Stimulated activated CD8-positive, alpha-beta memory T cell treated with anti-CD3 and anti-CD28 coated beads, Interleukin-15, amount 100 ng/mL, for 48 hours (primary cell): Measurements from ENCODE around the gene MAGT1.
A peak's percentile ranks its signal among the peaks of the same experiment; 100 is the strongest.
"Not testable (repeated sequence)": the region's sequence is repeated elsewhere in the genome, so short reads cannot be mapped to it uniquely, and the experiment has no call there.

Experiments
- DNase-seq, 2 donors: peaks; one replicate each; pipeline ENCODE4 v3.0.0-alpha.2; 2020; ENCODE audit warnings: low read depth in 2 of 2

The MAGT1 gene

DNA sequence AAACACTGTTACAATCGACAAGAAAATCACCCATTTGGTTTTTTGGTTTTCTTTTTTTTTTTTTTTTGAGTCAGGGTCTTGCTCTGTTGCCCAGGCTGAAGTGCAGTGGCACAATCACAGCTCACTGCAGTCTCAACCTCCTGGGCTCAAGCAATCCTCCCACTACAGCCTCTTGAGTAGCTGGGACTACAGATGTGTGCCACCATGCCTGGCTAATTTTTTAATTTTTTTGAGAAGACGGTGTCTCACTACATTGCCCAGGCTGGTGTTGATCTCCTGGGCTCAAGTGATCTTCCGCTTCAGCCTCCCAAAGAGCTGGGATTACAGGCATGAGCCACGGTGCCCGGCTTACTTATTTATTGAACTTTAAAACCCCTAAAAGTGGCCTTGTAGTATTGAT is 63.7 kb downstream of the MAGT1 start:
- not testable (repeated sequence) for DNase-seq

DNA sequence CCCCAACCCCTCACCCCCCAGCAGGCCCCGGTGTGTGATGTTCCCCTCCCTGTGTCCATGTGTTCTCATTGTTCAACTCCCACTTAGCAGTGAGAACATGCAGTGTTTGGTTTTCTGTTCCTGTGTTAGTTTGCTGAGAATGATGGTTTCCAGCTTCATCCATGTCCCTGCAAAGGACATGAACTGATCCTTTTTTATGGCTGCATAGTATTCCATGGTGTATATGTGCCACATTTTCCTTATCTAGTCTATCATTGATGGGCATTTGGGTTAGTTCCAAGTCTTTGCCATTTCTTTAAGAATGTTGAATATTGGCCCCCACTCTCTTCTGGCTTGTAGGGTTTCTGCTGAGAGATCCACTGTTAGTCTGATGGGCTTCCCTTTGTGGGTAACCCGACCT is 73.2 kb downstream of the MAGT1 start:
- DNase-seq = not testable (repeated sequence)

DNA sequence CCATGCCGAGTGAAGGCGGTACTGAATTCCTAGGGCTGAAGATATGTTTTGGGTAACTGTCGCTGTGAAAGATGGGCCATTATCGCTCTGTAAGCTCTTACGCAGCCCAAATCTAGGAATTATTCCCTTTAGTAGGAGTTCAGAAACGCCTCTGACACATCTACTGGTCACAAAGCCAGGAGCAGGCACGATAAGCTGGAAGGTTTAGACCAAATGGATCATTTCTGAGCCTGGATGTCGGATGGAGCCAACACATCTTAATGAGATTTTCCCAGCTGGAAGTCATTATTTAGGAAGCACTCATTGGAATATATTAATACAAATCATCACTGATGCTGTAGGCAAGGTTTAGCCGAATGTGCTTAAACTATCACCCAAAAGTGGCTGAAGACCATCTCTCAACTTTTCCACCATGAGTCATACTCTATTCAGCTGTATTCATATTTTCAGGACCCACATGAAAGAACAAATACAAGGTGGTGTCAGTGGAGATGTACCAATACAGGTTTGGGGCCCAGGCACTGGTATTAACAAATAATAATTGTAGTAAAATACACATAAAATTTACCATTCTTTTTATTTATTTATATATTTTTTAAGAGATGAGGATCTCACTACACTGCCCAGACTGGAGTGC is 75.0 kb downstream of the MAGT1 start:
- no peak for DNase-seq

DNA sequence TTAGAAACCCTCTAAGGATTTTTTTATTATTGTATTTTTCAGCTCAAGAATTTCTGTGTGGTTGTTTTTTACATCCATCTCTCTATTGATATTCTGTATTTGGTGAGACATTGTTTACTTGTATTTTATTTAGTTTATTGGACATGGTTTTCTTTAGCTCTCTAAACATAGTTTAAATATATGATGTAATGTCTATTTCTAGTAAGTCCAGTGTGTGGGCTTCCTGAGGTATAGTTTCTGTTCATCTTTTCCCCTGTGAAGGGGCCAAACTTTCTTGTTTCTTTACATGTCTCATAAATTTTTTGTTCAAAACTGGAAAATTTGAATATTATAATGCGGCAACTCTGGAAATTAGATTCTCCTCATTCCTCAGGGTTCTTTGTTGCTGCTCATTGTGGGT is 81.0 kb downstream of the MAGT1 start:
- no peak for DNase-seq

DNA sequence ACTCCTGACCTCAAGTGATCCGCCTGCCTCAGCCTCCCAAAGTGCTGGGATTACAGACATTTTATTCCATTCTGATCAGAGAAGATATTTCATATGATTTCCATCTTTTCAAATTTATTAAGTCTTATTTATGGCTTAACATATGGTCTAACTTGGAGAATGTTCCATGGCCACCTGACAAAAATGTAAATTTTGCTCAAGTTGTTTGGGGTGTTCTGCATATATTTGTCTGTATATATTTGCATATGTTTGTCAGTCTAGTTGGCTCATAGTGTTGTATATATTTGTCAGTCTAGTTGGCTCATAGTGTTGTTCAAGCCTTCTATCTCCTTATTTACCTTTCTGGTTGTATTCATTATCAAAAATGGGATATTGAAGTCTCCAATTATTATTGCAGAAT is 93.0 kb downstream of the MAGT1 start:
- DNase-seq = no peak

DNA sequence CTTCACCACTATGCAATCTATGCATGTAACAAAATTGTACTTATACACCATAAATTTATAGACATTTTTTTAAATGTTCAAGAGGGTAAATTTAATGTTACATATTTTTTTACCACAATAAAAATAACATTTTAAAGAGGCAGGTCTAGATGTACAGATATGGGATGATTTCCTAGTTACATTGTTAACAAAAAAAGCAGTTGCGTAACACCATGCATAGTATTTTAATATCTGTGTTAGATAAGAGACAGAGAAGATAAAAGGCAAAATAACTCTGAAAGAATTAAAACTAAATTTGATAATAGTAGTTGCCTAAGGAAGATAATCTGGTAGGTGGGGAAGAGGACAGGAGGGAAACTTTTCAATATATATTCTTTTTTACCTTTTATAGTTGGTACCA is 100.1 kb downstream of the MAGT1 start:
- DNase-seq = no peak

DNA sequence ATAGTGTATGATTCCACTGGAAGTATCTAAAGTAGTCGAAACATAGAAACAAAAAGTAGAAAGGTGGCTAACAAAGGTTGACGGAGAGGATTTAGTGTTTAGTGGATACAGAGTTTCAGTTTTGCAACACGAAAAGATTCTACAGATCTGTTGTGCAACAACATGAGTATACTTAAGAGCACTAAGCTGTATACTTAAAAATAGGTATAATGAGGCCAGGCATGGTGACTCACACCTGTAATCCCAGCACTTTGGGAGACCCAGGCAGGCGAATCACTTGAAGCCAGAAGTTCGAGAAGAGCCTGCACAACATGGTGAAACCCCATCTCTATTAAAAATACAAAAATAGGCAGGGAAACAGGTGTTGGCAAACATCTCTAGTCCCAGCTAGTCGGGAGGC is 101.3 kb downstream of the MAGT1 start:
- DNase-seq = no peak

DNA sequence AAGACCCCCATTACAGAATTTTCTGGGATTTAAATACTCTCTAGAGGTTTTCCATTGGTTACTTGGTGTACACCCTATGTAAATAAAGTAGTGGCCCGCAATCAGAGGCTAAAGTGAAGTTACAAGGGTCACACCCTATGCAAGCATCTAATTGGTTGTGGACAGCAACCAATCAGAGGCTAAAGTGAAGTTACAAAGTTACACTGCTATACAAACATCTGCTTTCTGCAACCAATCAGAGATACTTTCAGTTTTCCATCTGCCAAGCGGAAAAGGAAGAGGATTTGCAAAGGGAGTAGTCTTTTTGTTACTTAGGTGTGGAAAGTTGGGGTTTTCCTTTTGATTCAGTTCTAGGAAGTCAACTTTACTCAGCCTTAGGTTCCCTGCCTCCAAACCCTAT is 107.2 kb downstream of the MAGT1 start:
- no peak for DNase-seq

DNA sequence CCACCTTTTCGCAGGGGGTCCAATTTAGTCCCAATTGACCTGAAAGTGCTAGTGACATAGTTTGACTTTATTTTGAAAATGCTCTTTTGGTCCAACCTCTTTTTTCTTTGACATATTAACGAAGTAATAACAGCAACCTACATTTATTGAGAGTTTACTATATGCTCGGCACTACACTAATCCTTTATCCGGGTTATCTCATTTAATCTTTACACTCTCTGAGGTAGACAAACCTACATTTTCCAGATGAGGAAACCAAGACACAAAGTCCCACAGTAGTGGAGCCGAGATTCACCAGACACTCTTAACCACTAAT is 108.9 kb downstream of the MAGT1 start:
- DNase-seq = no peak

DNA sequence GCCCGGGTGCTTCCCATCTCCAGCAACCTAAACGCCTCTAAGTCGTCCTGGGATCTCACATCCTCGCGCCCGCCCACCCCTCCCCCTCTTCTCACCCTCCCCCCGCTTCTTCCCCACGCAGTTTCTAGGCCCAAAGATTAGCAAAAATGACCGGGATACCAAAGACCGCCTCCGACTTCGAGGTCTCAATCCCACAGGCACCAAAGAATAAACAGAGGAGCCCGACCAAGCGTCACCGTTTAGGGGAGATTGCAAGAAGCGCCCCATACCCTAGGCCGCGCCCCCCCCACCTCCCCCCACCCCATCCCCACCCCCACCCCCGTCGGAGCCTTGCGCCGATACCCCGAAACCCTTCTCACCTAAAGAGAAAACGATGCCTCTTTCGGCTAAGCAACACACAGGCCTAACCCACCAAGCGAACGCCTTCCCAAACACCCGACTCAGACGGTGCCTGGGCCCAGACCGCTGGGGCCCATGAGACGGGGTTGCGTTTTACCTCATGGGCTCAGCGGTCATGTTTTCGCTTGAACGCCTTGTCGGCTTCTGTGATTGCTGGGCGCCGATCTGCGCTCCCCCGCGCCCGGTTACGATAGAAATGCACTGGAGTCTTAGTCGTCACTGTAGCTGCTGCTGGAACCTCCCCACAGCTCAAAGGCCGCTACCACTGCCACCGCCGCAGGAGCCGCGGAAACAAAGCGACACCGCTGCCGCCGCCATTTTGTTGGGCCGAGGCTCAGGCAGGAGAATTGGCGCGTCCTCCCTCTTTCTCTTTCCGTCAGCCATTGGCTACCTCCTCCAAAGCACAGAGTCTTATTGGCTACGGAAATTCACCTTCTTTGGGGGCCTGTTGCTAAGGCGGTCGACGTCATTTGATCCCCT is 109.5 kb downstream of the MAGT1 start, which contains the start of gene ATRX:
TSS of gene ATRX (minus strand) at position 731 of the 879 bp plus-strand sequence. CDS start at position 516, 215 bp downstream.
- DNase-seq = peak; percentile 54 to 61

DNA sequence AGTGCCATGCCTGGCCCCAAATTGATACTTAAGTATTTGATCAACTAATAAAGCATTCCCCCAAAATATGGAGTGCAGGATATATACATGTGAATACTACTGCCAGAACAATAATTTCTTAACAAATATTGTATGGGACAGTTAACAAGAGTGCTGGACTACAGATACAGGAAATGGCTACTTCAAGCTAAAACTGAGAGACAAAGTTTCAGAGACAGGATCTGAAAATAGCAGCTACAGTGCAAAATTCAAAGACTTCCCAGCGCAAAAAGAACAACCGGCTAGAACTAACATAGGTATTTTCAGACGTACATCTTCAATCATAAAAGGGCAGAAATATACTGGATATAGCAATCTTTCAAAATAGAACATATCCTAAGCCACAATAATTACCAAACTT is 115.5 kb downstream of the MAGT1 start:
- no peak for DNase-seq

DNA sequence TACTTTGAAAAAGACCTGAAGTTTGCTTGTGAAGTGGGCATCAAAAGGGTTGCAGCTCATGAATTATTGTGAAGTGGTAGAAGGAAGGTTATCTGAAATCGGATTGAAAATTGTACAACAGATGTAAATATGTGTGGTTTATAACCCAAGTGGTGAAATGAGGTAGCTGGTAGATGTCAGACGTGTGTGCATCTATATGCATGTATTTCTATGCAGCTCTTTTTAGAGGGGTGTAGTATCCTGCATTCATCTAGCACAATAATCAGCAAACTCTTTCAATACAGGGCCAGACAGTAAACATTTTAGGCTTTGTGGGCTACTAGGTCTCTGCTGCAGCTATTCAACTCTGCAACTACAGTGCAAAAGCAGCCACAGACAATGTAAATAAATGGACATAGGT is 118.6 kb downstream of the MAGT1 start:
- DNase-seq = no peak
